Measurements from ENCODE around the gene PSMA7.
"Not testable (repeated sequence)": the region's sequence is repeated elsewhere in the genome, so short reads cannot be mapped to it uniquely, and the experiment has no call there.

Gene PSMA7

DNA sequence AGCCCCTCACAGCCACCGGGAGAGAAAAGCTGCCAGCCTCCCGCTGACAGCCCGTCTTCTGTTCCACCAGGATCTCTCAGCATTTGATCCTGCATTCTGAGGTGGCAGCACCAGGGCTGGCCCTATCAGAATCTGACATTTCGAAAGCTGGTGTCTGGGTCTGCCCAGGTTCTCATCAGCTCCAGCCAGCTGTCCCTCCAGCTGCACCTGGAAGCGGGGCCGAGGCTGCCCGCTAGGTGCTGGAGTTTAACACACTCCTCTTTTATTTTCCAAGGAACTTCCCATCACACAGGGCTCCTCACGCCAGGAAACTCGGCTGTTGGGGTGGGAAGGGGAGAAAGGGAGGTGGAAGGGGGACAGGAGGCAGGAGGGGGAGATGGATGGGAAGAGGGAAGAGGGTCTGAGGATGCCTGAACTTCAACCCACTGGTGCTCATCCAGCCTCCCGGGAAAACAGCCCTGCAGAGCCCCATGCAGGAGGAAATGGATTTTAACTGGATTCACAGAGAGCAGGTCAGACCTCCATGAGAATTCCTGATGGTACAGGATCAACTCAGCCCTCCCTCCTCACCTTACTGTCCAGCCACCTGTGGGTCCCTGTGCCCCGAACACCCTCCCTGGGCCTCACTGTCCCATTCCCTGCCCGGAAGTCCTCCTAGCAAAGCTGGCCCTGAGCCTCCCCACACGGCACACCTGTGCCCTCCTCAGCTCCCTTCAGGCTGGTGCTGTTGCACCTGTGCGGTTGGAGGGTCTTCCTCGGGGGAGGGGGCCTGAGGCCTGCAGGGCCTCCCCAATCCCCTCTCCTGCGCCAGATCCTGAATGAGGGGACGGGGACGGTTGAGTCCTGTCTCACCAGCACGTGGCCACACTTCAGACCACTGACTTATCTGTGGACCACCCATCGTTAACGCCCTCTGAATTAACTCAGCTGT is 24.8 kb downstream of the PSMA7 start:
- DNase-seq = no peak

DNA sequence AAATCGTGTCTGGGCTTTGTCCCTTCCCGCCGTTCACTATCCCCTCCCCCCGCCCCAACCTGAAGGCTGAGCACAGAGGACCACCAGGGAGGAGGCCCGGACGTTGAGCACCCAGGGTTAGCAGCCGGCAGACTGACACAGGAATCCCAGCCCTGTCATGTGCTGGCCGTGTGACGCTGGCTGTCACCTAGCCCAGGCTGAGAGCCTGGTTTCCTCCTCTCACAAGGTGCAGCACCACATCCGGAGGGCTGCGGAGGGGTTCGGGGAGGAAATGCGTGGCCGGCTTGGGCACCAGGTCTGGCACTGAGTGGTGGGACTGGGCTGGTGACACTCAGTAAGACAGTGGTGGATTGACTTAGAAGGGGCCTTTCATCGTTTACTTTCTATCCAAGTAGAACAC is 25.5 kb downstream of the PSMA7 start:
- no peak for DNase-seq

DNA sequence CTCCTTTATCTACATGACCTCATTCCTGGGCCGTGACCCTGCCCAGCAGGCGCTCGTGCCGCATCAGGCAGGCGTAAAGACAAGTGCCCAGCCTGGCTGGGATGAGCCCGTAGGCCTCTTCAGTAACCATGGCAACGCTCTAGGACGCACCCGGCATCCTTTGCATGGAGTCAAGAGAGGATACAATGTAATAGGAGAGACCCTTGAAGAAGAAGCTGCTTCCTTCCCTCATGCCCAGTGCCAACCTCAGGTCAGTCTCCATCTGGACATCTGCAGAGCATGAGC is 25.9 kb downstream of the PSMA7 start:
- peak; percentile 80 for DNase-seq

DNA sequence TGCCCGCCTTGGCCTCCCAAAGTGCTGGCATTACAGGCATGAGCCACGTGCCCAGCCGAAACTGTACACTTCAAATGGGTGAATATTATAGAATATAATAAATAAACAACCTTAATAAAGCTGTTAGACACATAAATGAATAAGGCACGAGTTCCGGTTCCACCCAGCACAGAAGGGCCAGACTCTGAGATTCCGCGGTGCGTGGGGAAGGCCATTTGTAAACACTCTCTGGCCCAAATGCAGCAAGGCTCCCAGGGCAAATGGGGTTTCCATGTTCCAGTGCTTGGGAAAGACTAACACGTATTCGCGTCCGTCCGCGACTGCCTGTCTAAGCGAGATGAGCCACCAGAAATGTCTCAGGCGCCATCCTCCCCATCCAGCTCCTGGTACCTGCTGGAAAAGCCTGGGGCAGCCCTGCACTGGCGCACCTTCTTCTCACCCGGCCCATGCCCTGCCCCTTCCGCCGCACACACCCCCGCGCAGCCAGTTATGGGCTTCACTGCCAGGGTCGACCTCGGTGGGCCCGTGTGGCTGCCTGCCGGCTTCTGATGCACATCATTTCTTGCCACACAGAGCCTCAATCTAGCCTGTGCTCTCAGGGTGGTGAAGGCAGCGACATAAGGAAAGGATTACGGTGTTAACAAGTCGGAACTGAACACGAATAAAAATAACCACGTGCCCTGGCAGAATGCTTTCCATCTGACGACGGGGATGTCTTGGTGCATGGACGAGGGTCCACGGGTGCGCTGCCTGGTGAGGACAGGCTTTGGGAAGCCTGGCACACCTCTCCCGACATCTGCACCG is 26.4 kb downstream of the PSMA7 start:
- no peak for DNase-seq

DNA sequence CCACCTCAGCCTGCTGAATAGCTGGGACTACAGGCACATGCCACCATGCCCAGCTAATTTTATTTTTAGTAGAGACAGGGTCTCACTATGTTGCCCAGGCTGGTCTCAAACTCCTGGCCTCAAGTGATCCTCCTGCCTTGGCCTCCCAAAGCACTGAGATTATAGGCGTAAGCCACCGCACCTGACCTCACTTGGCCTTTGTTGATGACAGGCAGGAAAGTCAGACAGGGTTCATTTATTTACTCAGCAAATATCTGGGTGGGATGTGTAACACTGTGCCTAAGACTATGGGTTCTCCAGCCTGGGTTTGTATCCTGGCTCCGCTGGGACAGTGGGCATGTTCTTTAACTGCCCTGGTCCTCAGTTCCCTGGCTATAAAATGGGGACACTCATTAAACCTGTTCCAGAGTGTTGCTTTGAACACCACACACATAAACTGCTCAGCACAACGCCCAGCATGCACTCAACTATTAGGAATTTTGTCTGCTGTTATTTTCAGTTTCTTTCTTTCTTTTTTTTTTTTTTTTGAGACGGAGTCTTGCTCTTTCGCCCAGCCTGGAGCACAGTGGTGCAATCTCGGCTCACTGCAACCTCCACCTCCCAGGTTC is 27.3 kb downstream of the PSMA7 start:
- not testable (repeated sequence) for DNase-seq

DNA sequence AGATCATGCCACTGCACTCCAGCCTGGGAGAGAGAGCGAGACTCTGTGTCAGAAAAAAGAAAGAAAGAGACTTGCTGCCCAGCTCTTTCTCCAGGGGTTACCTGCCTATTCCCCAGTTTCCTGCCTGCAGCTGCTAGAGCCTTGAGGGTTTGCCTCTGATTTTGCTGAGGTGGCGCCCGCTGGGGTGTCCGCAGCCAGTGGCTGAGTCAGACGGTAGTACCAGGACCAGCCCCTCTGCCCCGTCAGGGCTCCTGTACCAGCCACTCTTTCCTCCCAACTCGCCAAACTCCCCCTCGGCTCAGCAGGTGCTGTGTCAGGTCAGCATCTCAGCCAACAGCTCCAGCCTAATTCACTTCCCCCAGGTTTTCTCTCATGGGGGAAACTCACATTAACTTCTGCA is 28.3 kb downstream of the PSMA7 start:
- no peak for DNase-seq

DNA sequence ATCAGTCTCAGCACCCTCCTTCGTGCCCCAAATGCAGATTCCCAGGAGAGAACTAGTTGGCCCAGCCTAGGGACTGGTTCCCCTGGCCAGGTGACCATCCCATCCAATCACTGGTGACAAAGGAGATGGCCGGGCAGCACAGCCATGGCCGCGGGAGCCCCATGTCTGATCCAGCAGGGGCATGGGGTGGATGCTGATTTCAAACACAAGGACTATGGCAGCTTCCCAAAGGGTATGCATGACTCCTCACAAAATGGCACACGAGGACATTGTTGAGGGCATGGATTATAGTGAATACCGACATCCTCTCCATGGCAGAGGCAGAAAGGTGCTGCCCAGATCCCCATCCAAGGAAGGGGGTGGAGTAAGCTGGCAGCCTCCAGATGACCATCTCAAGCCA is 30.8 kb downstream of the PSMA7 start:
- DNase-seq = no peak

DNA sequence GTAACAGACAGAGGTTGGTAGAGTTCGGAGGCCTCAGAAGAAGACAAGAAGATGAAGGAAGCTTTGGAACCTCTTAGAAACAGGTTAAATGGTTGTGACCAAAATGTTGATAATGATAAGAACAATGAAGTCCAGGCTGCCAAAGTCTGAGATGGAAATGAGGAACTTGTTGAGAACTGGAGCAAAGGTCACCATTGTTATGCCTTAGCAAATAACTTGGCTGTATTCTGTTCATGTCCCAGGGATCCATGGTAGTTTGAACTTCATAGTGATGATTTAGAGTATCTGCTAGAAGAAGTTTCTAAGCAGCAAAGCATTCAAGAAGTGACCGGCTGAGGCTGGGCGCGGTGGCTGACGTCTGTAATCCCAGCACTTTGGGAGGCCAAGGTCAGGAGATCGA is 32.0 kb downstream of the PSMA7 start:
- no peak for DNase-seq

DNA sequence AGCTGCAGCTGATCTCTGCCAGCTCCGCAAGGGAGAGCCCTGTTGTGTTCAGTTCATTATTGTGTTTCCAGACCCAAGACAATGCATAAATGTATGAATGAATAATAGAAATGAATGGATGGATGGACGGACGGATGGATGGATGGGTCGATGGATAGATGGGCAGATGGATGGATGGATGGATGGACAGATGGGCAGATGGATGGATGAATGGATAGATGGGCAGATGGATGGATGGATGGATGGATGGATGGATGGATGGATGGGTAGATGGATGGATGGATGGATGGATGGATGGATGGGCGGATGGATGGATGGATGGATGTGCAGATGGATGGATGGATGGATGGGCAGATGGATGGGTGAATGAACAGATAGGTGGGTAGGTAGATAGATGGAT is 37.6 kb downstream of the PSMA7 start:
- DNase-seq = no peak

DNA sequence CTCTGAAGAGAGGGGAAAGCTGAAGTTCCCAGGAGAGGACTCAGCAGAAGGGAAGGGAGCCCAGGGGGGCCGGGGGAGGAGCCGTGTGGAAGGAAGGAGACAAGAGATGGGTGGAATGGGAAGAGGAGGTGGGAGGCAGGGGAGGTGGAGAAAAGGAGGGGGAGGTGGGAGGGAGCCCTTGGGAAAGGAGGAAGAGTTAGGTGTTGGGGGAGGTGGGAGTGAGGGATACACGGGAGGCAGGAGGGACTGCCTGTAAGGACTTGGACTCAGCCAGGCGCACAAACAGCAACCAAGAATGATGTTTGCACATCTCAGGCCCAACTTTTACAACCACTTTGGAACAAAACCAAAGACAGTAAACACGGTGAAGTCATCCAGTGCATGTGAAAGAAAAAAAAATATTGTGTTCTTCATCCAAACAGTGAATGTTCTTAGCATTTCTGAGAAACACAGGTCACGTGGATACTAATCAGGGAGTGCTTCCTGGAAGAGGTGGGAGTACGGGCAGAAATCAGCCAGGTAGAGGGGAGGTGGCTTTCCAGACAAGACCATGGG is 38.3 kb downstream of the PSMA7 start:
- no peak for DNase-seq

DNA sequence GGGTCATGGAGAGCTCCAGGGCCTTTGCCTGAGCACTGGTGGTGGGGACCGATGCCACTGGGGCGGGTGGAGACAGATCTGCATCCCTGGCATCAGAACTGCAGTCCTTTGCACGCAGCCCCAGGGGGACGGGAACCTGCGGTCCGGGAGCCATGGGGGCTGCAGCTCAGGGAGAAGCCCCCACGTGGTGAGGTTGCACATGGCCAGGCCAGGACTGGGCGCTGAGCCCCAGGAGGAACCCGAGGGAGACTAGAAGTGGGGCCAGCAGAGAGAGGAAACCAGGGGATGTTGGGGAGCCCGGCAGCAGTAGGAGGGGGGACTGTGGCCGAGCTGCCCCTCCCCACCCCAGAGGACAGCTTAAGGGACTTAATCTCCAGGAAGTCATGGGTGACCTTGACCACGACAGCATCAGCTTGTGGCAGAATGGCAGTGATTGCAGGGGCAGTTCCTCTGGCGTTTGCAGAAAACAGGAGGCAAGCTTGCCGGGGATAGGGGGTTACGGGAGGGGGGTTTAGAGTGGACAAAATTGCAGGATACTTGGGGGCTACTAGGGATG is 38.9 kb downstream of the PSMA7 start:
- no peak for DNase-seq

DNA sequence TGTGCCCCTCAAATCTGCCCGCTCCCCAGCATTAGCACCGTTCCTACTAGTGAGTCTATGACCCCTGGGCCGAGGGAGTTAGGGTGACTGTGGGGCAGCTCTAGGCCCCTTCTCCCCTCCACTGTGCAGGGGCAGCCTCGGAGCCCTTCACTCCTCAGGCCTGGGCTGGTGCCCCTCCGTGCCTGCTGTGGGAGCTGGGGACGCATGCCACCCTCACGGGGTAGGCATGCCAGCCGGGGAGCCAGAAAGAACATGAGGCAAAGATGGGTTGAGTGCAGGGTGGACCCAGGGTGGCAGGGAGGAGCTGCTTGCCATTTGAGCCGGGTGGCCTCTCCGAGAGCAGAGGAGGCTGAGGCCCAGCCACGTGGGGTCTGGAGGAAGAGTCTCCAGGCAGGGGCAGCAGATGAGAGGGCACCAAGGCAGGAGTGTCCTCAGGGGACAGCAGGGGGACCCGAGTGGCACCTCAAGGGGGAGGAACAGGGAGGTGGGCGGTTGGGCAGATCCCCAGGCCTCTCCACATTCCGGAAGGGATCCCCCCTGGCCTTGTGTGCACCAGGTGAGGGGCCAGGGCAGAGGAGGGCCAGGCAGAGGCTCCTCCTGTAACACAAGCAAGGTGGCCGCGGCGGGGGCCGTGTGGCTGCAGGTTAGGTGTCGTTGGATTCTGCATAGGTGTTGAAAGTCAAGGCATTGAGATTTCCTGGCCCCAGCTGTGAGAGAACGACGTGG is 39.5 kb downstream of the PSMA7 start:
- no peak for DNase-seq

DNA sequence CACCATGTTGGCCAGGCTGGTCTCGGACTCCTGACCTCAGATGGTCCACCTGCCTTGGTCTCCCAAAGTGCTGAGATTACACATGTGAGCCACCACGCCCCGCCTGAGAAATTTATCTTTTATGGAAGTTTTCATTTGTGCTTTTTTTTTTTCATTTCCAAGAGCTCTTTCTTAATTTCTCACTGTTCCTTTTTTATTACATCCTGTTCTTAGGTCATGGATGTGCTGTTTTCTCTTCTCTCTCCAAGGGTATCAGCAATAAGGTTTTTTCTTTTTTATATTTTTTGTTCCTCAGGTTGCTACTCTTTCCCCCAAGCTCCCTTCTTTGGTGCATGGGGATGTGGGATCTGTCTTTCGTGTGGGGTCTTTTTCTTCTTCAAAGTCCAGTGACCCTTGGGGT is 42.1 kb downstream of the PSMA7 start:
- DNase-seq = no peak

DNA sequence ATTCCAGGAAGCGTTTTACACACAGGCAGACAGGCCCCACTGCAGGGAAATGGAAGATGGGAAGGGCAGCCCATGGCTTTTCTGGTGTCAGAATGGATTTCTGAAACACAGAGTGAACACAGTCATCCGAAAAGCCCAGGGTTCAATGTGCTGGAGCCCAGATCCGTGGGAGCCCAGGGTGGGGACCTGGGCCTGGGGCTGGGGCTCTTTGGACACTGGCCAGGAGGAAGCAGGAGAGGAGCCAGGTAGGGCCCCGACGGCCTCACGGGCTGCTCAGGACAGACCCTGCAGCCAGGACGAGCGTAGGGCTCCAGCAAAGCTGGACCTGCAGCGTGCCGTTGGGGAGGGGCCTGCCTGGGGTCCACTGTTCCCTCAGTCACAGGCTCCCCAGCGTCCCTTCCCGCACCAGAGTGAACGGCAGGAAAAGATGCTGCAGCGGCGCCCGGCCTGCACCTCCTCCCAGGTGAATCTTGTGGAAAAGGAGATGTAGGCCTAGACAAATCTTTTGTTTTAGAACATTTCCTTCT is 45.2 kb downstream of the PSMA7 start:
- DNase-seq = no peak

DNA sequence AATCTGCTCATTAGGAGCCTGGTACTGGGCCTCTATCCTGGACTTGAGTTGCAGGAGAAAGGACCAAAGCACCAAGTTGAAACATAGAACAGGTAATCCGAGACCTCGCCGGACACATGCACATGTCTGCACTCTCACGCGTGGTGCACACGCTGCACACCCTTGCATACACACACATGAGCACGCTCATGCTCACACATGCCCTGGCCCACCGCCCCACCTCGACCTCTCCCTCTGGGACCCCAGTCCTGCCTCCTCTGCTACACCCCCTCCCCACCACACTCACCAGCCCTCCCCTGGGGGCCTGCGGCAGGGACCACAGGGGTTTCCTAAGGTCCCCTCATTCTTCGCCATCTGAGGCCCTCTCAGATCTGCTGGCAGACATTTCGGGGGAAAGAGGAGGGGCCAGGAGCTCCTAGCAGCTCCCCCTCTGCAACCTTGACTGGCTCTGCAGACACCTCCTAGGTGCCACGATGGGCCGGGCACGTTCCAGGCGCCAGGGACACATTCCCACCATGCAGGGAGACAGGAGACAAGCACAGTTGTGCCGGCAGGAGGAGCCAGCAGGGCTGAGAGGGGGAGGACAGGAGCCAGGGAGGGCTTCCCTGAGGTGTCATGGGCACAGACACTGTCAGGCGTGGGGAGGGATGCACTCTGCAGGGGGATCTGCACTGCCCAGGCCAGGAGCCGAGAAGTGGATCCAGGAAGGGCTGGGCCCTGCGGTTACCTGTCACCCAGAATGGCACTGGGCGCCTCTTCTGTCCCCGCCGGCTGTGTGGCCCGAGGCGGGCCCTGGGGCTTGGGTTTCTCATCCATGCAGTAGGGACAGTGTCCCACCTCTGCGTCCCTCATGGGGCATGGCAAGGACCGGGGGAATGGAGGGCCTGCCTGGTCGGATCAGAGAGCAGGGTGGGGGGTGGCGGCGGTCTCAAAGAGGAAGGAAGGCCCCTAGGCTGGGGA is 46.5 kb downstream of the PSMA7 start:
- DNase-seq = no peak

DNA sequence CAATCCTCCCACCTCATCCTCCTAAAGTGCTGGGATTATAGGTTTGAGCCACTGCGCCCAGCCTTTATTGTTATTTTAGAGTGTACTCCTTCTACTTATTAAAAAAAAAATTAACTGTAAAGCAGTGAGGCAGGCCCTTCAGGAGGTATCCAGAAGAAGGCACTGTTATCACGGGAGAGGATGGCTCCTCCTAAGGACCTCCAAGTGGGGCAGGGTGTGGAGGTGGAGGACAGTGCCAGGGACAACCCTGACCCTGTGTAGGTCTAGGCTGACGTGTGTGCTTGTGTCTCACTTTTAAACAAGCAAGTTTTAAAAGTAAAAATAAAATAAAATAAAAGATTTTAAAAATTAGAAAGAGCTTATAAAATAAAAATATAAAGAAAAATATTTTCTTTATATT is 53.8 kb downstream of the PSMA7 start:
- DNase-seq = no peak

DNA sequence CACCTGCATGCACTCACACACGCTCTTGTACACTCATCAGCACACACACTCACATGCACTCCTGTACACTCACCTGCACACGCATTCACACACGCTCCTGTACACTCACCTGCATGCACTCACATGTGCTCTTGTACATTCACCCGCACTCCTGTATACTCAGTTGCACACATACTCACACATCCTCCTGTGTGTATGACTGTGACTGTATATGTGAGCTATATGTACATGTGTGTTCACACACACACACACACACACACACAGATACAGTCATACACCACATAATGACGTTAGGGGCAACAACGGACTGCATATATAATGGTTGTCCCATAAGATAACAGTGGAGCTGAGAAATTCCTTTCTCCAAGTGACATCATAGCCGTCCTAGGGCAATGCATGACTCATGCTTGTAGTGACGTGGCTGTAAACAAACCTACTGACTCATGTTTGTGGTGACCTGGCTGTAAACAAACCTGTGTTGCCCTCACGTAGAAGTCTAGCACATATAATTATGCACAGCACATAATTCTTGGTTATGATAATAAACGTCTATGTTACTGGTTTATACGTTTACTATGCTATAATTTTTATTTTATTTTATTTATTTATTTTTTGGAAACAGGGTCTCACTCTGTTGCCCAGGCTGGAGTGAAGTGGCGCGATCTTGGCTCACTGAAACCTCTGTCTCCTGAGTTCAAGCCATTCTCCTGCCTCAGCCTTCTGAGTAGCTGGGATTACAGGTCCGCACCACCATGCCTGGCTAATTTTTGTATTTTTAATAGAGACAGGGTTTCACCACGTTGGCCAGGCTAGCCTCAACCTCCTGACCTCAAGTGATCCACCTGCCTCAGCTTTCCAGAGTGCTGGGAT is 54.7 kb downstream of the PSMA7 start:
- DNase-seq = no peak

DNA sequence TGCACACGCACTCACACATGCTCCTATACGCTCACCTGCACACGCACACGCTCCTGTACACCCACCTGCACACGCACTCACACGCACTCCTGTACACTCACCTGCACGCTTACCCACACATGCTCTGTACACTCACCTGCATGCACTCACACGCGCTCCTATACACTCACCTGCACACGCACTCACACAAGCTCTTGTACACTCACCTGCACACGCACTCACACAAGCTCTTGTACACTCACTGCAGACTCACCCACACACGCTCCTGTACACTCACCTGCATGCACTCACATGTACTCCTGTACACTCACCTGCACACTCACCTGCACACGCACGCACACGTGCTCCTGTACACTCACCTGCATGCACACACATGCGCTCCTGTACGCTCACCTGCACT is 55.6 kb downstream of the PSMA7 start:
- DNase-seq = no peak

DNA sequence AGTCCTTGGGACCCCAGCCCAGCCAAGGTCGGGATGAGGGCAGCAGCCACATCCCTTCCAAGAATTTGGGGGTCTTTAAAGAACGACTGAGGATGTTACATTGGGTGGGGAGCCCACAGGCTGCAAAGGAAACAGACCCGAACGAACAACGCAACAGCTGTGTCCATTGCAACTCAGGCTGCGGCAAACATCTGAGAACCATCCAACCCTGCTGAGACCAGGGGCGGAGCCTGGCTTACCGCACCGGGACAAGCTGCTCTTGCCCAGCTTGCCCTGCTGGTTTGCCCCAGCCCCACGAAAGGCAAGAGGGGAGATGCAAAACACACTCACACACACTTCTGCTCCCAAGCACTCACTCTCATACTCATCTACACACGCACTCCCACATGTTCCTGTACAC is 56.0 kb downstream of the PSMA7 start:
- no peak for DNase-seq

All from DMS79 treated with DMSO at 0.1 percent for 48 hours (cell line).